T-helper 1 cell treated with Interleukin-12 subunit alpha and Interleukin-12 subunit beta and Interleukin-4 antibody, amounts not matched to agents 30 ng/mL and 1 ng/mL, for 36 hours (primary cell): ENCODE results near the gene RTBDN. TPM values are rescaled to one million over a fixed set of nuclear protein-coding genes. Genes with fewer than 3 reads are reported as not detected.
"Not testable (repeated sequence)": the region's sequence is repeated elsewhere in the genome, so short reads cannot be mapped to it uniquely, and the experiment has no call there.

Experiments used
- intact Hi-C: fragments of 100-400 bp; cut with micrococcal nuclease; formaldehyde crosslinking; loops from one replicate; pipeline ENCODE4 v1.15.1; 2024
- total RNA-seq: library from RNA; stranded (reverse); gene quantifications from 2 replicates; pipeline ENCODE4 v1.2.3, GENCODE V29; 2022

The RTBDN gene
- total RNA-seq, 1 donor from 2014 or later, result not detected

- intact Hi-C loops, result no loop called here
These were observed 5.9 kb downstream of the RTBDN start for GRCh38 chr19:12828494-12828893.

GRCh38 chr19:12825254-12826131, 8.9 kb downstream of the RTBDN start:
- intact Hi-C loops, result no loop called here

- intact Hi-C loops, result no loop called here
These were observed 12.6 kb downstream of the RTBDN start for GRCh38 chr19:12821761-12822160.

DNA sequence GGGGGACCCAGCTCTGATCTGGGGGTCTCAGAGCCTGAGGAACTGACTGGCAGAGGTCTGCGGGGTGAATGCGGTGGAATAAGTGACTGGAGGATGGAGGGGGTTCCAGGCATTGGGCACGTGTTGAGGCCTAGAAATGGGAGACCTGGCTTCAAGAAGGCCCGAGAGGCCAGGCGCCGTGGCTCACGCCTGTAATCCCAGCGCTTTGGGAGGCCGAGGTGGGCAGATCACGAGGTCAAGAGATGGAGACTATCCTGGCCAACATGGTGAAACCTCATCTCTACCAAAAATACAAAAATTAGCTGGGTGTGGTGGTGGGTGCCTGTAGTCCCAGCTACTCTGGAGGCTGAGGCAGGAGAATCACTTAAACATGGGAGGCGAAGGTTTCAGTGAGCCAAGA, 16.6 kb downstream of the RTBDN start:
- intact Hi-C loops, result not testable (repeated sequence)

DNA sequence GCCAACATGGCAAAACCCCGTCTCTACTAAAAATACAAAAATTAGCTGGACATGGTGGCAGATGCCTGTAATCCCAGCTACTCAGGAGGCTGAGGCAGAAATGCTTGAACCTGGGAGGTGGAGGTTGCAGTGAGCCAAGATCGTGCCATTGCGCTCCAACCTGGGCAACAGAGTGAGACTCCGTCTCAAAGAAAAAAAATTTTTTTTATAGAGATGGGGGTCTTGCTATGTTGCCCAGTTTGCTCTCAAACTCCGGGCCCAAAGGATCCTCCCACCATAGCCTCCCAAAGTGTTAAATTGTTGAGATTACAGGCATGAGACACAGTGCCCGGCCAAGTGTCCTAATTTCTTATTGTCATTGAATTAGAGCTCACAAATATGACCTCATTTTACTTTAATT, 17.2 kb downstream of the RTBDN start:
- intact Hi-C loops, result not testable (repeated sequence)

GRCh38 chr19:12815088-12815487, 19.3 kb downstream of the RTBDN start:
- intact Hi-C loops, result no loop called here

- intact Hi-C loops, result loop anchor here (1.0 kb wide), 2 partner anchors 31 to 69 kb away; partner anchors contain the start of genes GET3 and HOOK2
These were observed 27.9 kb downstream of the RTBDN start, which contains the start of gene RNASEH2A for GRCh38 chr19:12806242-12807081. Gene RNASEH2A (plus strand): TSS chr19:12806584. CDS start chr19:12806674, 90 bp downstream.

GRCh38 chr19:12804051-12804450, 30.3 kb downstream of the RTBDN start:
- intact Hi-C loops, result no loop called here

DNA sequence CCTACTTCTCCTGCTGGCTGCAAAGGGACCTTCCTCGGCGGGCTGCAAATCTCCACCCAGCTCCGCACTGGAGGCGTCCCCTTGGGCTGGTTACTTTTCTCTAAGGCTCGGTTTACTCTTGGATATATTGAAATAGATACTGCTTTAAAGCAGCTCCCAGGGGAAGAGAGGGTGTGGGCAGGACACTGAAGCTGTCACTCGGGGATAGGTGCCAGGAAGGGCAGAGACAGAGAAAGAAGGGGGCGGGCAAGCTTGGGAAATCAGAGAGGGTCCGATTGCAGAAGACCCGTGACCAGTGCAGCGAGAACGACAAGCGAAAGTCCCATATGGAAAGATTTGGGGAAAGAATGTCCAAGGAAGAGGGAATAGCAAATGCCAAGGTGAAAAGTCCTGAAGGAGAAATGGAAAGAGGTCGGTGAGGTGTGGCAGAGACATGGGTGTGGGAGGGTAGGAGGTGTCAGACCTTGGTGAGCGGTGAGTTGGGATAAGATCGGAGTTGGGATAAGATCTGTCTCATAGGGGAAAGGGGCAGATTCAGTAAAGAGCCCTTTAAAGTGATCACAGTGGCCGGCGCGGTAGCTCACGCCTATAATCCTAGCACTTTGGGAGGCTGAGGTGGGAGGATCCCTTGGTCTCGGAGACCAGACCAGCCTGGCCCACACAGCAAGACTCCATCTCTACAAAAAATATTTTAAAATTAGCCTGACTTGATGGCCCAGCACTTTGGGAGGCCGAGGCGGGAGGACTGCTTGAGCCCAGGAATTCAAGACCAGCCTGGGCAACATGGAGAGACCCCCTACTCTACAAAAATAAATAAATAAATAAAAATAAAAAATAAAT, 31.9 kb downstream of the RTBDN start:
- intact Hi-C loops, result no loop called here

DNA sequence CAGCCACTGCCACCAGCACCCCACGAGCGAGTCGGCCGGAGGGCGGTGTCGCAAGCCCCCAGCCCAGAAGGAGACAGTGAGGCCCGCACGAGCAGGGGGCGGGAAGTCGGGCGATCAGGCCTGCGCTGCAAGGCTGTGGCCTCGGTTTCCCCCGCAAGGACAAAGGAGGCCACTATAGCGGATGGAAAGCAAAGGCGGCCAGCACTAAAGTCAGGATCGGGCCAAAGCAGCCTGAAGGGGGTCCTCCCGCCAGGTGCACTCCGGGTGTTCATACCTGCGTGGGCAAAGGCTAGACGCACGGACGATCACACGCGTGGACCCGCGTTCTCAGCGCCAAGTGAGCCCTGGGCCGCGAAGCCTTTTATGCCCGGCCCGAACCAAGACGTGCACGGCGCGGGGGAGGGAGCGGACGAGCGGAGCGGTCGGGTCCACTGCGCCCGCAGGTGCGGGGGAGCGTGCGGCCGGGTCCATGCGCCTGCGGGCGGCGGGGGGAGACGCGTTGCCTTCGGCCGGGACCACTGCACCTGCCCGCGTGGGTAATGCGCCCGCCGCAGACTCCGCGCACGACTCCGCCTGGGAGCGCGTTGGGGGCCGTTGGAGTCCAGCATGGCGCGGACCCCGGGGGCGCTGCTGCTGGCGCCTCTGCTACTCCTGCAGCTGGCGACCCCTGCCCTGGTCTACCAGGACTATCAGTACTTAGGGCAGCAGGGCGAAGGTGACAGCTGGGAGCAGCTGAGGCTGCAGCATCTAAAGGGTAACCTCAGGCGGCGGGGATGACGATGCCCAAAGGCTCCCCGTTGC, 32.7 kb downstream of the RTBDN start, which contains the start of the genes PRDX2 and THSD8:
Gene PRDX2, minus strand, starts transcription at position 335 of the 801 bp plus-strand sequence. CDS start 539 bp downstream, outside the sequence.
Gene THSD8, plus strand, starts transcription at position 604 of the 801 bp plus-strand sequence. Its CDS starts 3 bp downstream, at position 607.
- intact Hi-C loops, result loop anchor here (1.0 to 2.0 kb wide), 2 partner anchors 41 to 79 kb away; partner anchors contain the start of gene TNPO2

GRCh38 chr19:12800923-12801465, 33.4 kb downstream of the RTBDN start:
- intact Hi-C loops, result loop anchor here (1.0 to 2.0 kb wide), 2 partner anchors 41 to 78 kb away; partner anchors contain the start of gene TNPO2

DNA sequence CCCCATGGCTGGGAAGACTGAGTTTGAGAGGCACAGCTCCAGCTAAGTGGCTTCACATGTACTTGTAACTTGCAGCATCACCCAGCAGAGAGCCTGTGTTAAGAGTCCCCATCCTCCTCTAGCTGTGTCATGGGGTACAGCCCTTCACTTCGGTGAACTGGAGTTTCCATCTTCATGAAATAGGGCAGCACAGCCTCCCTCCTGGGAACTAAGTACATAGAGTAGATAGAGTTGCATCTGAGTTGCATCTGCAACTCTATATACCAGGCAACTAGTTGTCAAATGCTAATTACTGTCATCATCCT, 34.0 kb downstream of the RTBDN start:
- intact Hi-C loops, result loop anchor here (2.0 kb wide), 1 partner anchor 78 kb away; the partner anchor contains the start of gene TNPO2

GRCh38 chr19:12799742-12800465, 34.5 kb downstream of the RTBDN start:
- intact Hi-C loops, result loop anchor here (2.0 kb wide), 1 partner anchor 77 kb away; the partner anchor contains the start of gene TNPO2

GRCh38 chr19:12797607-12798006, 36.8 kb downstream of the RTBDN start:
- intact Hi-C loops, result not testable (repeated sequence)

- intact Hi-C loops, result no loop called here
These were observed 37.2 kb downstream of the RTBDN start for GRCh38 chr19:12797141-12797587.

DNA sequence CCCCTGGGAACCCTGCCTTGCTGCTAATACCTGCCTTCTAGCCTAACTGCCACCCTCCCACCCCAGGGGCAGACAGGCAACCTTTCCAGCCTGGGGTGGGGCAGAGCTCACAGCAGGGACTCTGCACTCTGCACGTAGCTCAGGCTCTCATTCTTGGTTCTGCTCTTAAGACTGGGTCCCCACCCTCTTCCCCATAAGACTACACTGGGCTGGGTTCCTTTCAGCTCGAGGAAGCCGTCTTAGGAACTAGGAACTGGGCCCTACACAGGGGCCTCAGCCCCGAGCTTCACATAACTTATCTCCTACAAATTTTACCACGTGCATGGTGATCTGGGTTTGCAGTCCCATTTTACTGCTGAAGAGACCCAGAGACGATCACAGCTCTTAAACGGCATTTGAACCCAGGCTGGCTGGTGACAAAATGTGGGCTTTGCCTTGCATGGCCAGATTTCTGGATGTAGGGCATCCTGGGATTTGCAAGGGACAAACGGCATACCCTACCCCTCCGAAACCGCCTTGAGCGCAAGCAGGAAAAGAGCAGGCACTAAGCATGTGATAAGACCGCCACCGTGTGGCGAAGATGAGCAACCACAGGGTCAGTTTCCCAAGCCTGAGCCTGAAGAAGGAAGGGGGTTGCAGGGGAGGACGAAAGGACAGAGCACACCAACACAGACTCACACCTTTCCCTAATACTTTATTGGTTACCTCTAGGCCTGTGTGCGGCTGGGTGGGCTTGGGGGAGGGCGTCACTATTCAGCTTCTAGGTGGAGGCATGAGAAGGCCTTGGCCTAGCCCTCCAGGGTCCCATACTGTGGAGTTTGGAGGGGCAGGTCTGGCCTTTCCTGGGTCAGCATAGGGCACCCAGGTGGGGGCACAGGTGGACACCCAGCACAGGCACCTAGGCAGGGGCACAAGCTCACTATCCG, 38.0 kb downstream of the RTBDN start:
- intact Hi-C loops, result loop anchor here (1.0 kb wide), 5 partner anchors 19 to 79 kb away; no protein-coding TSS in a partner anchor

GRCh38 chr19:12794971-12795381, 39.4 kb downstream of the RTBDN start:
- intact Hi-C loops, result loop anchor here (5.0 kb wide), 1 partner anchor 183 kb away; the partner anchor contains the start of genes ZNF490 and ZNF791
